Sigmoid colon (tissue), 7 donors: ENCODE data around the gene CEP295NL. TPM values are rescaled to one million over a fixed set of nuclear protein-coding genes. Genes with fewer than 3 reads are reported as not detected.
A peak's percentile ranks its signal among the peaks of the same experiment; 100 is the strongest.
"Not testable (repeated sequence)": the region's sequence is repeated elsewhere in the genome, so short reads cannot be mapped to it uniquely, and the experiment has no call there.

ENCODE experiments used
- DNase-seq: peaks from one replicate; pipeline ENCODE4 v3.0.0-alpha.2; 2019
- H3K27ac ChIP-seq, 4 donors: fragments of 200-600 bp; sonication (generic); one replicate each; pipeline ENCODE4 v1.5.1; 2016 to 2019; ENCODE audit warnings: mild to moderate bottlenecking in 1 of 4
- H3K27me3 ChIP-seq, 3 donors: fragments of 200-600 bp; sonication (generic); one replicate each; pipeline ENCODE4 v1.5.1; 2019; ENCODE audit warnings: mild to moderate bottlenecking in 1 of 3
- H3K36me3 ChIP-seq, 4 donors: fragments of 200-600 bp; sonication (generic); one replicate each; pipeline ENCODE4 v1.5.1; 2016 to 2019
- H3K4me1 ChIP-seq, 4 donors: fragments of 200-600 bp; sonication (generic); one replicate each; pipeline ENCODE4 v1.5.1; 2017 to 2019
- H3K4me3 ChIP-seq, 4 donors: fragments of 200-600 bp; sonication (generic); one replicate each; pipeline ENCODE4 v1.5.1; 2017 to 2019; ENCODE audit warnings: mild to moderate bottlenecking in 2 of 4, moderate library complexity in 1 of 4
- H3K9me3 ChIP-seq, 4 donors: fragments of 200-600 bp in 3 of 4; sonication (generic) in 3 of 4; one replicate each; pipeline versions ENCODE4 v1.5.1 to v1.6.1; 2013 to 2019
- EP300 ChIP-seq, 4 donors: sonication (generic); formaldehyde crosslinking; IDR thresholded peaks; one replicate each; pipeline ENCODE4 v1.6.1; 2017; ENCODE audit warnings: antibody characterized with exemption in 4 of 4
- POLR2A ChIP-seq, 2 donors: fragments of 450-650 bp; IDR thresholded peaks; one replicate each; pipeline ENCODE4 v1.6.1; 2016; ENCODE audit warnings: antibody characterized with exemption in 2 of 2, mild to moderate bottlenecking in 2 of 2, moderate library complexity in 2 of 2
- POLR2AphosphoS5 ChIP-seq, 4 donors: sonication (generic); formaldehyde crosslinking; IDR thresholded peaks; one replicate each; pipeline ENCODE4 v1.6.1; 2017; ENCODE audit warnings: antibody characterized with exemption in 4 of 4
- WGBS, 2 donors: extraction: QIAGEN DNeasy Blood & Tissue Kit; methylation state at CpG; one replicate each; pipeline ENCODE4 v1.1.7; 2013; 5-methylcytosine and 5-hydroxymethylcytosine counted together
- intact Hi-C: fragments of 100-400 bp; cut with DNase I; formaldehyde crosslinking; loops from one replicate; pipeline ENCODE4 v1.15.1; 2023
- polyA plus RNA-seq, 3 donors: library from polyadenylated mRNA; stranded (reverse); fragments of 200-250 nt; gene quantifications; one replicate each; pipeline ENCODE4 v1.2.3, GENCODE V29; 2013
- total RNA-seq, 4 donors: library from RNA; depleted of rRNA; stranded (reverse); fragments of >200 nt; gene quantifications; one replicate each; pipeline ENCODE4 v1.1.0, GENCODE V29; 2016
- TF ChIP-seq, protein P1 (sequence below), 4 experiments: fragments of 450-650 bp in 3 of 4; fragments of 200-600 bp in 1 of 4; IDR thresholded peaks; one replicate each; pipeline ENCODE4 v1.5.1; 2016 to 2019; ENCODE audit warnings: antibody characterized with exemption in 4 of 4, mild to moderate bottlenecking in 3 of 4, moderate library complexity in 2 of 4
- donor health status: healthy with polysubstance abuse.
- donor health status: Bipolar disorder and iron deficiency.
- donor health status: healthy.

Gene CEP295NL
- total and polyA plus RNA-seq, 7 donors = 0.89 to 13.8 (median 1.8) TPM; not detected in 2

- Histone ChIP-seq H3K36me3 (peaks cover 0 to 4% (median 0%) of the 10 kb centered on the region in 4 donors), H3K4me3 (peak overlapping the region in 1 of 4 donors; percentile 25), H3K27ac (peak overlapping the region; percentile 77 to 100 (median 88)), H3K27me3 (no peaks in the 10 kb centered on the region), H3K4me1 (peaks cover 0 to 97% (median 90%) of the 10 kb centered on the region in 4 donors), H3K9me3 (no peaks in the 10 kb centered on the region)
- intact Hi-C loops = no loop called here
- 47 to 76% methylated on average over 17 of the region's 17 CpGs for WGBS, 2 donors
- peak; percentile 86 for DNase-seq
- peak in 2 of 4 donors; percentile 24 to 37 for TF ChIP-seq POLR2AphosphoS5 (IDR thresholded peaks at IDR 0.05)
- TF ChIP-seq, protein P1, sequence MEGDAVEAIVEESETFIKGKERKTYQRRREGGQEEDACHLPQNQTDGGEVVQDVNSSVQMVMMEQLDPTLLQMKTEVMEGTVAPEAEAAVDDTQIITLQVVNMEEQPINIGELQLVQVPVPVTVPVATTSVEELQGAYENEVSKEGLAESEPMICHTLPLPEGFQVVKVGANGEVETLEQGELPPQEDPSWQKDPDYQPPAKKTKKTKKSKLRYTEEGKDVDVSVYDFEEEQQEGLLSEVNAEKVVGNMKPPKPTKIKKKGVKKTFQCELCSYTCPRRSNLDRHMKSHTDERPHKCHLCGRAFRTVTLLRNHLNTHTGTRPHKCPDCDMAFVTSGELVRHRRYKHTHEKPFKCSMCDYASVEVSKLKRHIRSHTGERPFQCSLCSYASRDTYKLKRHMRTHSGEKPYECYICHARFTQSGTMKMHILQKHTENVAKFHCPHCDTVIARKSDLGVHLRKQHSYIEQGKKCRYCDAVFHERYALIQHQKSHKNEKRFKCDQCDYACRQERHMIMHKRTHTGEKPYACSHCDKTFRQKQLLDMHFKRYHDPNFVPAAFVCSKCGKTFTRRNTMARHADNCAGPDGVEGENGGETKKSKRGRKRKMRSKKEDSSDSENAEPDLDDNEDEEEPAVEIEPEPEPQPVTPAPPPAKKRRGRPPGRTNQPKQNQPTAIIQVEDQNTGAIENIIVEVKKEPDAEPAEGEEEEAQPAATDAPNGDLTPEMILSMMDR (IDR thresholded peaks at IDR 0.05) = no peak
Measured at GRCh38 chr17:78915872-78916632, 13.1 kb upstream of the CEP295NL start.

- TF ChIP-seq, protein P1 (IDR thresholded peaks at IDR 0.05) = no peak
- TF ChIP-seq EP300 (IDR thresholded peaks at IDR 0.05) (no peak), POLR2AphosphoS5 (IDR thresholded peaks at IDR 0.05) (no peak), POLR2A (IDR thresholded peaks at IDR 0.05) (no peak)
- no peaks in the 10 kb centered on the region for H3K9me3 ChIP-seq
- 94 to 95% methylated on average over 15 of the region's 15 CpGs for WGBS, 2 donors
- H3K4me3 ChIP-seq = no peak overlapping the region
- intact Hi-C loops = no loop called here
- peaks cover 0 to 4% (median 0%) of the 10 kb centered on the region in 4 donors for H3K36me3 ChIP-seq
- H3K27ac ChIP-seq = peak overlapping the region; percentile 18 to 100 (median 88)
- no peak for DNase-seq
- H3K27me3 ChIP-seq = no peaks in the 10 kb centered on the region
- H3K4me1 ChIP-seq = peaks cover 0 to 95% (median 87%) of the 10 kb centered on the region in 4 donors
Measured at GRCh38 chr17:78913115-78913514, 10.1 kb upstream of the CEP295NL start.

GRCh38 chr17:78912082-78912481, 9.1 kb upstream of the CEP295NL start:
- intact Hi-C loops = no loop called here
- no peaks in the 10 kb centered on the region for H3K27me3 ChIP-seq
- H3K9me3 ChIP-seq = no peaks in the 10 kb centered on the region
- peak overlapping the region in 2 of 4 donors; percentile 97 to 100 for H3K27ac ChIP-seq
- H3K4me1 ChIP-seq = peaks cover 0 to 91% (median 78%) of the 10 kb centered on the region in 4 donors
- H3K4me3 ChIP-seq = no peak overlapping the region
- no peak for DNase-seq
- H3K36me3 ChIP-seq = peaks cover 0 to 4% (median 0%) of the 10 kb centered on the region in 4 donors
- 88 to 91% methylated on average over 8 of the region's 8 CpGs for WGBS, 2 donors
- no peak for TF ChIP-seq POLR2AphosphoS5 (IDR thresholded peaks at IDR 0.05)
- TF ChIP-seq POLR2A (IDR thresholded peaks at IDR 0.05) = no peak
- no peak for TF ChIP-seq EP300 (IDR thresholded peaks at IDR 0.05)

DNA sequence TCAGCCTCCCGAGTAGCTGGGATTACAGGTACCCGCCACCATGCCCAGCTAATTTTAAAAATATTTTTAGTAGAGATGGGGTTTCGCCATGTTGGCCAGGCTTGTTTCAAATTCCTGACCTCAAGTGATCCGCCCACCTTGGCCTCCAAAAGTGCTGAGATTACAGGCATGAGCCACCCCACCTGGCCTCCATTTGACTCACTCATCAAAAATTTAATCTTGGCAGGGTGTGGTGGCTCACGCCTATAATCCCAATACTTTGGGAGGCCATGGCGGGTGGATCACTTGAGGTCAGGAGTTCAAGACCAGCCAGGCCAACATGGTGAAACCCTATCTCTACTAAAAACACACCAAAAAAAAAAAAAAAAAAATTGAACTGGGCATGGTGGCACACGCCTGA, 8.5 kb upstream of the CEP295NL start:
- 87 to 88% methylated on average over 7 of the region's 7 CpGs for WGBS, 2 donors
- H3K36me3 ChIP-seq, H3K9me3 ChIP-seq, DNase-seq, intact Hi-C loops, H3K4me3 ChIP-seq, H3K27me3 ChIP-seq: not testable (repeated sequence)
- Histone ChIP-seq H3K4me1 (peaks cover 0 to 87% (median 76%) of the 10 kb centered on the region in 4 donors), H3K27ac (peak overlapping the region in 2 of 4 donors; percentile 97 to 100)

DNA sequence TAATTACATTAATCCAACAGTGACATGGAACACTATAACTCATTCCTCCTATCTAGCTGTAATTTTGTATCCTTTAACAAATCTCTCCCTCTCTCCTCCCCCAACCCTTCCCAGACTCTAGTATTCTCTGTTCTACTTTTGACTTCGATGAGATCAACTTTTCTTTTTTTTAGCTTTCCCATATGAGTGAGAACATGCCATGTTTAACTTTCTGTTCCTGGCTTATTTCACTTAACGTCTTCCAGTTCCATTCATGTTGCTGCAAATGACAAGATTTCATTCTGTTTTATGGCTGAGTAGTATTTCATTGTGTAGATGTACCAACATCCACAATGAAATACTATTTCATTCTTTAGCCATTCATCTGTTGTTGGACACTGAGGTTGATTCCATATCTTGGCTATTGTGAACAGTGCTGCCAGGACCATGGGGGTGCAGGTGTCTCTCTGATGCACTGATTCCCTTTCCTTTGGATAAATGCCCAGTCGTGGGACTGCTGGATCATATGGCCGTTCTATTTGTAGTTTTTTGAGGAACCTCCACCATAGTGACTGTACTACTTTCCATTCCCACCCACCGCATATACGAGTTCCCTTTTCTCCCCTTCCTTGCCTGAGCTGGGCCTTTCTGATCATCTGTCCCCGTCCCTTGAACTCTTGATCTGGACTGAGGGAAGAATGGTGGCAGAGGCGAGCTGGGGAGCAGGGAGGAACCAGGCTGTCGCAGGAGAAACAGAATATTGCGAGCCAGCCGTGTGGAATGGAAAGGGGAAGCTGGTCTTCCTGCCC, 7.7 kb upstream of the CEP295NL start:
- TF ChIP-seq POLR2AphosphoS5 (IDR thresholded peaks at IDR 0.05) (peak in 1 of 4 donors; percentile 8), POLR2A (IDR thresholded peaks at IDR 0.05) (no peak)
- Histone ChIP-seq H3K36me3 (peaks cover 0 to 4% (median 0%) of the 10 kb centered on the region in 4 donors), H3K9me3 (no peaks in the 10 kb centered on the region), H3K27ac (peak overlapping the region in 2 of 4 donors; percentile 97 to 100), H3K4me3 (no peak overlapping the region), H3K27me3 (no peaks in the 10 kb centered on the region), H3K4me1 (peaks cover 0 to 84% (median 76%) of the 10 kb centered on the region in 4 donors)
- 73 to 83% methylated on average over 11 of the region's 11 CpGs for WGBS, 2 donors
- intact Hi-C loops = no loop called here
- no peak for DNase-seq

- 16 to 62% methylated on average over 4 of the region's 4 CpGs for WGBS, 2 donors
- TF ChIP-seq EP300 (IDR thresholded peaks at IDR 0.05) (no peak), POLR2AphosphoS5 (IDR thresholded peaks at IDR 0.05) (no peak), POLR2A (IDR thresholded peaks at IDR 0.05) (no peak)
- TF ChIP-seq, protein P1 (IDR thresholded peaks at IDR 0.05) = no peak
- intact Hi-C loops = no loop called here
- H3K27me3 ChIP-seq = no peaks in the 10 kb centered on the region
- H3K27ac ChIP-seq = peak overlapping the region in 1 of 4 donors; percentile 22
- H3K9me3 ChIP-seq = no peaks in the 10 kb centered on the region
- H3K36me3 ChIP-seq = peaks cover 0 to 4% (median 1%) of the 10 kb centered on the region in 4 donors
- H3K4me3 ChIP-seq = no peak overlapping the region
- H3K4me1 ChIP-seq = peaks cover 0 to 84% (median 78%) of the 10 kb centered on the region in 4 donors
- DNase-seq = no peak
Measured at GRCh38 chr17:78908426-78908825, 5.4 kb upstream of the CEP295NL start.
